Activated T-cell treated with anti-CD3 and anti-CD28 coated beads, Interleukin-2, amount 50 U/mL, for 4 hours (primary cell): ENCODE data around the gene CLCNKB. TPM values are rescaled to one million over a fixed set of nuclear protein-coding genes. Genes with fewer than 3 reads are reported as not detected.

Experiments
- ATAC-seq, 2 donors: fragments of 200-7000 bp; cut with Tn5 transposase; one replicate each; pipeline ENCODE4 v1.10.0; 2021
- DNase-seq: peaks from one replicate; pipeline ENCODE4 v3.0.0-alpha.2; 2020
- H3K27me3 Mint-ChIP-seq: one replicate; pipeline ENCODE4 v1.8.0; 2021; ENCODE audit warnings: low read depth, mixed read lengths
- H3K36me3 Mint-ChIP-seq: one replicate; pipeline ENCODE4 v1.8.0; 2022; ENCODE audit warnings: mixed read lengths; ENCODE audit not compliant: insufficient read depth
- H3K4me1 Mint-ChIP-seq: one replicate; pipeline ENCODE4 v1.8.0; 2021; ENCODE audit warnings: low read depth, mixed read lengths
- H3K4me3 Mint-ChIP-seq: one replicate; pipeline ENCODE4 v1.8.0; 2021; ENCODE audit warnings: mild to moderate bottlenecking, moderate library complexity, mixed read lengths
- H3K9me3 Mint-ChIP-seq: one replicate; pipeline ENCODE4 v1.8.0; 2021; ENCODE audit warnings: mixed read lengths
- total RNA-seq, 3 donors: library from RNA; stranded (reverse); gene quantifications; one replicate each; pipeline ENCODE4 v1.2.1, GENCODE V29; 2021

CLCNKB gene
- total RNA-seq, 3 donors from 2014 or later, result not detected

- Mint-ChIP-seq H3K36me3 (no peaks in the 10 kb centered on the region), H3K4me1 (peaks cover 19% of the 10 kb centered on the region), H3K27me3 (peaks cover 12% of the 10 kb centered on the region), H3K4me3 (no peak overlapping the region), H3K9me3 (no peaks in the 10 kb centered on the region)
- no peak for ATAC-seq
- no peak for DNase-seq
These were observed 23.7 kb downstream of the CLCNKB start for GRCh38 chr1:16067127-16067768.

DNA sequence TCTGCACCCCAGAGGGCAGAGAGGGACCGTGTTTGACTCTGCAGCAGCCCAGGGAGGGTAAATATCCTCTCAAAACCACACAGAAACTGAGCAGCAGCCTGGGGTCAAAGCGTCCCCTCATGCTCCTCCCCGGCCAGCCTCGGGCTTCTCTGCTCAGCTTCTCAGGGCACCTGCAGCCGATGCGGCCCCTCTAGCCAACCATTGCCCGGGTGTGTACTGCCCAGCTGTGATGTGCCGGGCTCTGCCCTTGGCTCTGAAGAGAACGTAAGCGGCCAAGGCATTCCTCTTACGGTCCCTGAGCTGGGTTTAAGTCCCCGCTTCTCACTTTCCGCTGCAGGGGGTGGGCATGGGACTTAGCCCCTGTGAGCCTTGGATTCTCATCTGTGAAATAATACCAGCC is 24.4 kb downstream of the CLCNKB start:
- H3K9me3 Mint-ChIP-seq, result no peaks in the 10 kb centered on the region
- DNase-seq (no peak), ATAC-seq (no peak)
- peaks cover 19% of the 10 kb centered on the region for H3K4me1 Mint-ChIP-seq
- H3K4me3 Mint-ChIP-seq, result no peak overlapping the region
- H3K36me3 Mint-ChIP-seq, result no peaks in the 10 kb centered on the region
- H3K27me3 Mint-ChIP-seq, result peaks cover 12% of the 10 kb centered on the region

GRCh38 chr1:16068356-16069270 is 25.0 kb downstream of the CLCNKB start:
- Mint-ChIP-seq H3K36me3 (no peaks in the 10 kb centered on the region), H3K9me3 (no peaks in the 10 kb centered on the region), H3K4me1 (peaks cover 19% of the 10 kb centered on the region), H3K4me3 (no peak overlapping the region), H3K27me3 (peaks cover 12% of the 10 kb centered on the region)
- no peak for ATAC-seq
- DNase-seq, result no peak

GRCh38 chr1:16070640-16071355 is 27.2 kb downstream of the CLCNKB start:
- ATAC-seq (no peak), DNase-seq (no peak)
- no peaks in the 10 kb centered on the region for H3K9me3 Mint-ChIP-seq
- no peak overlapping the region for H3K4me3 Mint-ChIP-seq
- no peaks in the 10 kb centered on the region for H3K36me3 Mint-ChIP-seq
- H3K4me1 Mint-ChIP-seq, result peaks cover 15% of the 10 kb centered on the region
- H3K27me3 Mint-ChIP-seq, result peaks cover 14% of the 10 kb centered on the region

DNA sequence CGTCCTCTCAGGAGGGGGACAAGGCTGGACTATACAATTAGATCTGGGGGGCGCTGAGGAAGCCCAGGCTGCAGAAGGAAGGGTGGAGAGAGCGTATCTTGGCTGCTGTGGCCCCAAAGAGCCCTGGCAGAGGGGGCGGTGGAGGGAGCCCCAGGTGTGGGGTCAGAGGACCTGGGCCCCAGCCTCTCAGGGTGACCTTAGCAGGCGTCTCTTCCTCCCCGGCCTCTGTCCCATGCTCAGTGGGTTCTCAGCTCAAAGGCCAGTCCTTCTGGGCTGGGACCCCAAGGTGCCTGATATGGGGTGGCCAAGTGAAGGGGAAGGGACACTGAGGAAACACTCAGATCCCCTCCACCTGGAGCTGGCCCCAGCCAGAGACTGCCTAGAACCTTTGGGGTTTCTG is 28.0 kb downstream of the CLCNKB start:
- ATAC-seq, result no peak
- H3K27me3 Mint-ChIP-seq, result peaks cover 14% of the 10 kb centered on the region
- H3K4me1 Mint-ChIP-seq, result peaks cover 15% of the 10 kb centered on the region

GRCh38 chr1:16072095-16072494 is 28.5 kb downstream of the CLCNKB start:
- Mint-ChIP-seq H3K4me1 (peaks cover 15% of the 10 kb centered on the region), H3K4me3 (no peak overlapping the region), H3K27me3 (peaks cover 14% of the 10 kb centered on the region), H3K9me3 (no peaks in the 10 kb centered on the region), H3K36me3 (no peaks in the 10 kb centered on the region)
- no peak for DNase-seq
- ATAC-seq, result no peak

More for the DNA sequence above, 28.0 kb downstream of the CLCNKB start:
- no peak for DNase-seq
- no peak overlapping the region for H3K4me3 Mint-ChIP-seq
- no peaks in the 10 kb centered on the region for H3K36me3 Mint-ChIP-seq
- H3K9me3 Mint-ChIP-seq, result no peaks in the 10 kb centered on the region

GRCh38 chr1:16072616-16073484 is 29.3 kb downstream of the CLCNKB start:
- peak; percentile 39 to 50 for ATAC-seq
- Mint-ChIP-seq H3K36me3 (no peaks in the 10 kb centered on the region), H3K4me3 (no peak overlapping the region), H3K27me3 (peaks cover 12% of the 10 kb centered on the region), H3K4me1 (peaks cover 15% of the 10 kb centered on the region), H3K9me3 (no peaks in the 10 kb centered on the region)
- DNase-seq, result no peak

GRCh38 chr1:16073490-16074119 is 30.0 kb downstream of the CLCNKB start, which contains the start of gene FAM131C:
FAM131C (minus strand) TSS chr1:16073651; CDS start chr1:16073442, 209 bp downstream.
- H3K9me3 Mint-ChIP-seq, result no peaks in the 10 kb centered on the region
- peak; percentile 16 for DNase-seq
- H3K36me3 Mint-ChIP-seq, result no peaks in the 10 kb centered on the region
- peak within 1 kb of the TSS; percentile 76 for H3K4me3 Mint-ChIP-seq
- H3K4me1 Mint-ChIP-seq, result peaks cover 15% of the 10 kb centered on the region
- H3K27me3 Mint-ChIP-seq, result peaks cover 12% of the 10 kb centered on the region
- peak; percentile 92 to 93 for ATAC-seq

DNA sequence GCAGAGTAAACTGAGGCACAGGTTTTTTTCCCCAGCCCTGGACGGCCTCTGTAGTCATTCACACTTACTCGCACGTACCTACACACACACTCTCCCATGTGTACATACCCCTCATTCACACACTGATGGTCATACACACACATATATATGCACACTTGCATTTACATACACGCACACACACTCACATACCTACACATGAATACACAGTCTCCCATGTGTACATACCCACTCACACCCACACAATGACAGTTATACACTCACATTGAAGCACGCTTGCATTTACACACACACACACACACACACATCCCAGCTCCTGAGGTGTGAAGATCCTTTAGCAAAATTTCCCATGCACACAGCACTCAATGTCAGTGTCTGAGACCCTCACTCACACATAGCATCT is 30.6 kb downstream of the CLCNKB start:
- H3K27me3 Mint-ChIP-seq, result peaks cover 12% of the 10 kb centered on the region
- DNase-seq, result no peak
- peaks cover 21% of the 10 kb centered on the region for H3K4me1 Mint-ChIP-seq
- H3K36me3 Mint-ChIP-seq, result no peaks in the 10 kb centered on the region
- H3K4me3 Mint-ChIP-seq, result peak overlapping the region; percentile 76
- no peak for ATAC-seq
- no peaks in the 10 kb centered on the region for H3K9me3 Mint-ChIP-seq

- DNase-seq, result no peak
- Mint-ChIP-seq H3K9me3 (no peaks in the 10 kb centered on the region), H3K36me3 (no peaks in the 10 kb centered on the region), H3K4me3 (peak overlapping the region; percentile 25), H3K27me3 (peaks cover 12% of the 10 kb centered on the region), H3K4me1 (peaks cover 16% of the 10 kb centered on the region)
- no peak for ATAC-seq
These were observed 31.9 kb downstream of the CLCNKB start for GRCh38 chr1:16075337-16076030.

DNA sequence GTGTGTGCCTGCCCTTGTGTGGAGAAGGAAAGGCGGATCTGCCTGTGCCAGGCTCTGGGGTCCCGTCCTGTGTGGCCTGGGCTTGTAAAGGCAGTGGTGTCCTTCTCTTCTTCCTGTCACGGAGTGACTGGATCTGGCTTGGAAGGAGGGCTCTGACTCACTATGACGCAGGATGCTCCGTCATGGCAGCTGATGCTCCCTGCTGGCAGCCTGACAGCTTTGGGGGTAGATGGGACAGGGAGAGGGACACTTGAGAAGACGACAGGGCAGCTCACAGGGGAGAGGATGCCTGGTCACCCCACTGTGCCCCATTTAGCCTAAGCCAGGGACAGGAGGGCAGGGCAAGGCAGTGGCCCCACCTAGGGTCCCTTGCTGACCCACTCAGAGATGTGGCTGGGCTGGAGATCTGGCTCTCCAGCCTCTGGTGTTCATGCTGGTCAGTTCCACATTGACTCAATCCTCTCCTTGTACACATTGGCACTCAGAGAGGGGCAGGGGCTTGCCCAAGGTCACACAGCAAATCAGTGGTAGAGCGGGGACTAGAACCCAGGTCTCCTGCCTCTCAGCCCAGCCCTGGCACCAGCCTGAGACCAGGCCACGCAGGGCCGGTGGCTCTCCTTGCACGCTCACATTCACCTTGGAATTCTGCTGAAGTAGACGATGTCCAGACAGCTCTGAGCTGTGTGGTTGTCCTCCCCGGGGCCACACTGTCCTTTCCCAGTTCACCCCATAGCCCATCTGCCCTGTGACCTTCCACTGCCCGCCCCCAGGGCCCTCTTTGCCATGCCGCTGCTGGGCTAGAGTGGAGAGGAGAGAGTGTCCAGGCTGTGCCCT is 32.7 kb downstream of the CLCNKB start:
- peaks cover 12% of the 10 kb centered on the region for H3K27me3 Mint-ChIP-seq
- no peaks in the 10 kb centered on the region for H3K9me3 Mint-ChIP-seq
- DNase-seq, result no peak
- H3K4me3 Mint-ChIP-seq, result no peak overlapping the region
- H3K36me3 Mint-ChIP-seq, result no peaks in the 10 kb centered on the region
- H3K4me1 Mint-ChIP-seq, result peaks cover 16% of the 10 kb centered on the region
- ATAC-seq, result no peak

GRCh38 chr1:16076865-16077238 is 33.3 kb downstream of the CLCNKB start:
- peaks cover 16% of the 10 kb centered on the region for H3K4me1 Mint-ChIP-seq
- H3K9me3 Mint-ChIP-seq, result no peaks in the 10 kb centered on the region

More at GRCh38 chr1:16076865-16077238, 33.3 kb downstream of the CLCNKB start:
- Mint-ChIP-seq H3K27me3 (peaks cover 12% of the 10 kb centered on the region), H3K4me3 (no peak overlapping the region), H3K36me3 (no peaks in the 10 kb centered on the region)
- DNase-seq (no peak), ATAC-seq (no peak)
